Sigmoid colon (tissue), 4 donors: ENCODE results near the gene TYW1B.
"Not testable (repeated sequence)": the region's sequence is repeated elsewhere in the genome, so short reads cannot be mapped to it uniquely, and the experiment has no call there.

Experiments
- EP300 ChIP-seq, 4 donors: sonication (generic); formaldehyde crosslinking; IDR thresholded peaks; one replicate each; pipeline ENCODE4 v1.6.1; 2017; ENCODE audit warnings: antibody characterized with exemption in 4 of 4
- POLR2A ChIP-seq, 2 donors: fragments of 450-650 bp; IDR thresholded peaks; one replicate each; pipeline ENCODE4 v1.6.1; 2016; ENCODE audit warnings: antibody characterized with exemption in 2 of 2, mild to moderate bottlenecking in 2 of 2, moderate library complexity in 2 of 2
- POLR2AphosphoS5 ChIP-seq, 4 donors: sonication (generic); formaldehyde crosslinking; IDR thresholded peaks; one replicate each; pipeline ENCODE4 v1.6.1; 2017; ENCODE audit warnings: antibody characterized with exemption in 4 of 4

DNA sequence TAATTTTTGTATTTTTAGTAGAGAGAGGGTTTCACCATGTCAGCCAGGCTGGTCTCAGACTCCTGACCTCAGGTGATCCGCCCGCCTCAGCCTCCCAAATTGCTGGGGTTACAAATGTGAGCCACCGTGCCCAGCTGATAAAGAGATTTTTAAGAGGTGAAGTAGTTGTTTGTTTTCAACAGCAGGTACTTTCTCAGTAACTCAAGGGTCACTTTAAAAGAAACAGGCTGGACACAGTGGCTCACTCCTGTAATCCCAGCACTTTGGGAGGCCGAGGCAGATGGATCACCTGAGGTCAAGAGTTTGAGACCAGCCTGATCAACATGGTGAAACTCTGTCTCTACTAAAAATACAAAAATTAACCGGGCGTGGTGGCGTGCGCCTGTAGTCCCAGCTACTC lies 24.2 kb downstream of the TYW1B start:
- not testable (repeated sequence) for TF ChIP-seq POLR2A, EP300, POLR2AphosphoS5 (IDR thresholded peaks at IDR 0.05)
